HG02642 (cell line): ENCODE data around the gene NPB.

Source experiments
- ATAC-seq: cut with Tn5 transposase; IDR thresholded peaks from one replicate; pipeline ENCODE4 v1.9.1; 2021; ENCODE audit warnings: mild to moderate bottlenecking; ENCODE audit not compliant: unreplicated experiment, poor library complexity

Gene NPB

GRCh38 chr17:81898029-81898866 lies 3.8 kb upstream of the NPB start:
- no peak for ATAC-seq

DNA sequence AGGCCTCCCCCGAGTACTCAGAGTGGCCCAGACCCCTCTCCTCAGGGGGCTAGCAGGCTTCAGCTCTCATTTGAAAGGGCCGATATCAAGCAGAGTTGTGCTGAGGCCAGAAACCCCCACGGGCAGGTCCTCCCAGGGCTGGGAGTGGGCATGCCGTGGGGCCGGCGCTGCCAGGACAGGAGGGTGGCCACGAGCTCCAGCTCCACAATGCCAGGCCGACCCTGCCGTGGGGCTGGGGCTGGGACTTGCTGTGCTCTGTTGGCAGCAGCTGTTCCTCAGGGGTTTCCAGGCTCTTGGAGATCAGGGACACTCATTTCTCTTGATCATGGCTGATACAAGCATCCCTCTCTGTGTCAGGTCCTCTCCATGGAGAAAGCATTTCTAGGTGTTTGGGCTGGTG lies 3.2 kb upstream of the NPB start:
- ATAC-seq = no peak

DNA sequence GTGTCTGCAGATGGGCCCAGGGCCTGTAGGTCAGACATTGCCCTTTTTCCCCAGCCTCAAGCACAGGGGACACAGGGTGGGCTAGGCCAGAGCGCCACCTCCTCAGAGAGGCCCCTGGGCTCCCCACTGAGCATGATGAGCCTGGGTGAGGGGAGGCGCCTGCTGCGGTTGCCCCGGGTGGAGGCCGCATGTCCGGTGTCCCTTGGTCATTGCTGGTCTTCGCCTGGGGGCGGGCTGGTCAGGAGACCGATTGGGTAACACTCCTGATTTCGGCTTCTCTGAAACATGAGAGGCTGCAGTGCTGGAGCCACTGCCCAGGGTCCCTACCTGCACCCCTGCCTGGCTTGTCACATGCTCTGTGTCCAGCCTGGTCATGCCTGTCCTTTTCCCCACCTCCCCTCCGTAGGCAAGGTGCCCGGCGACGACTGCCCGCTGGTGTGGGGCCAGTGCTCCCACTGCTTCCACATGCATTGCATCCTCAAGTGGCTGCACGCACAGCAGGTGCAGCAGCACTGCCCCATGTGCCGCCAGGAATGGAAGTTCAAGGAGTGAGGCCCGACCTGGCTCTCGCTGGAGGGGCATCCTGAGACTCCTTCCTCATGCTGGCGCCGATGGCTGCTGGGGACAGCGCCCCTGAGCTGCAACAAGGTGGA lies 2.4 kb upstream of the NPB start:
- no peak for ATAC-seq

GRCh38 chr17:81900181-81900820 lies 1.7 kb upstream of the NPB start:
- no peak for ATAC-seq

GRCh38 chr17:81901167-81902022 lies 643 bp upstream of the NPB start:
- no peak for ATAC-seq

DNA sequence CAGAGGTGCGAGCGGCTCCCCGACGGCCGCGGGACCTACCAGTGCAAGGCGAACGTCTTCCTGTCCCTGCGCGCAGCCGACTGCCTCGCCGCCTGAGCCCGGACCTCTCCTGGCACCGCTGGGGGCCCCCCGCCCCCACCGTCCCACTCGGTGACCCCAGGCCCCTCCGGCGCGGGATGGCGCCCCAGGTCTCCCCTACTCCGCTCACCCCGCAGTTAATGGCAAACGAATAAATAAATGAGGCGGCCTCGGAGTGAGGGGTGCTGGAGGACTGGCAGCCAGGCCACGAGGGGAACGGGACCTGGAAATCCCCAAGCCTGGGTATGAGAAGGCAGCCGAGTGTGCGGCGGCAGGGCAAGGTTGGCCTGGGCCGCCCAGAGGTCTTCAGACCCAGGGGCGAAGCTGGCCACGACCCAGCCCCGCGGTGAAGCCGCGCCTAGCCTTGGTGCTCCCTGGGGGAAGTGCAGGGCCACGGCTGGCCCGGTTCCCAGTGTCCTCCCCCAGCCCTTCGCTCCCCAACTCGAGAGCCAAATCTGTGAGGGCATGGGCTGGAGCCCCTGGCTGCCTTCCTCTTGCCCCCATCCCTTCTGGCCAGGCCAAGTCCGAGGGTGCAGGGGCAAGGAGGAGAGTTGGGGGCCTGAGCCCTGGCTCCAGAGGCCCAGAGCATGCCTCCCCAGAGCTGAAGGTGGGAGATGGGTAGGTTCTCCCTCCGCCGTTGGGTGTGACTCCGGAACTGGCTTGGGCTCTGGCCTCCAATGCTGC lies 796 bp downstream of the NPB start:
- no peak for ATAC-seq

- no peak for ATAC-seq
Measured at GRCh38 chr17:81903415-81903831, 1.4 kb downstream of the NPB start.

DNA sequence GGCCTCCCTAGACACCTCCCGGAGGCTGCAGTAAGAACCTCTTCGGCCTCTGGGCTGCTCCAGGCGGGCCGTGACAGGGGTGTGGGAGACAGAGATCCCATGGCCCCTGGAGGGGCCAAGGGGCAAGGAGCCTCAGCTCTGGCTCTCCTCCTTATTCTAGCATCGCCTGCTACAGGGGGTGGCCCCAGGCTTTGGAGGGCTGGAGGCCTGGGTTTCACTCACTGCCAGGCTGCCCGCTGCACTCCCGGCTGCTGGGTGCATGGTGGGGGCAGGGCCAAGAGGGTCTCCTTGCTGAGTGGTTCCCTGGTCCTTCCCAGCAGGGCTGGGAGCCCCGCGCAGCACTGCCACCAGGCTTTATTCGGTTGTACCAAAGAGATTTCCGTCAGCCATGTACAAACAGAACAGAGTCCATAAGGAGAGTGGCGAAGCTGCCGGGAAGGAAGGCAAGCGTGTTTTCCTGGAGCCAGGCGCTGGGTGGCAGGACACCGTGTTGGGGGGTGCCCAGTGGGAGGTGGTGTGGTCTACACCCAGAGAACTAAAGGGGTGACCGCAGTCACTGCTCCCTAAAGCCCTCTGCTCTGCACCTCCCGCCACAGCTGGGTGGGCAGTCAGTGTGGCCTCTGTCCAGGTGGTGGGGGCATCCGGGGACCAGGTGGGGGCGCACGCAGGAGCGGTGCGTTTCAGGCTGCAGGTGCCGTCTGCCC lies 2.0 kb downstream of the NPB start:
- no peak for ATAC-seq

DNA sequence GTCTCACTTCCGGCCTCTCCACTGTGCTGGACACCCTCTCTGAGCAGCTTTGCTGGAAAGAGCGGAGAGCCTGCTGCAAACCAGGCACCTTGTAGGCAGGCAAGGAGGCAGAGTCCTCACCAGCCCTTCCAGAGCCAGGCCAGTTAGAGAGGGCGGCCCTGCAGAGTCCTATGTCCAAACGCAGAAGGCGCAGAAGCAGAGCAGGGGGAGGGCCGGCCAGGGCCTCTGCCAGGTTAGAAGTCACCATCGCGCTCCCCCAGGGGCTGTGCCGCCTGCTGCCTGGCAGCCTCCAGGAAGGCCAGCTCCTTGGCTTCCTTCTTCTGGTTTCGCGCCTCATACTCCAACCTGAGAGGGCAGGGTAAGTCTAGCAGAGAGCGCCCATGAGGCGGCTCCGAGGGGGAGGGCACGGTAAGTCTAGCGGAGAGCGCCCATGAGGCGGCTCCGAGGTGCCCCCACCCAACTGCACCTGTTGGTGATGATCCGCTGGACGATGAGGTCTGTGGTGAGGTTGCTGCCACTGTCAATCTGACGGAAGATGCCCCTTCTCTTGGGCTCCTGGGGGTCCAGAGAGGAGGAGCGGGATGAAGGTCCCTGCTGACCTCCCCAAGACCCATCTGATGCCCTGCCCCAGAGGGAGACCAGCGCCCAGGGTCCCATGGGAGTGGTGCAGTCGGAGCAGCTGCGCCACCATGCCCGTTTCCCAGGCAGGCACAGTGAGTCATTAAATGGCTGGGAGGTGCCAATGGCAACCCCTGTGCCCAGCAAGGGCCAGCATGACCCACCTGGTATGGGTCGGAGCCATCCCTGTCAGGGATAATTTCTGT lies 2.8 kb downstream of the NPB start:
- no peak for ATAC-seq

DNA sequence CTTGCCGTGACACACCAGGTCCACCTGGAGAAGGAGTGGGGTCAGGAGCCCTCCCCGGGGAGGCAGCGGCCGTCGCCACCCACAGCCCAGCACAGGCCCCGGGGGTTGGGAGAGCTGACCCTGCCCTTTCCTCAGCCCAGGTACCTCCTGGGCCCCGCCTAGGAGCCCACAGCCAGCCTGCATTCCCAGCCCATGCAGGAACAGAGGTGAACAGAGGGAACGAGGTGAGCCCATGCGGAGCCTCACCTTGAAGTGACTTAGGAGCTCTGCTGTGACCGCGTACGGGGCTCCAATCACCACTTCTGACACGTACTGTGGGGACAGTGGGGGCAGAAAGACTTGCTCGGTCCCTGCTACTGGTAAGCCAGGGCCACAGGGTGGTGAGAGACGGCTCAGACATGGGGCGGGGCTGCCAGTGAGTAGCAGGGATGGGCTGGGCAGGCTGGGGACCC lies 3.4 kb downstream of the NPB start:
- ATAC-seq = no peak

DNA sequence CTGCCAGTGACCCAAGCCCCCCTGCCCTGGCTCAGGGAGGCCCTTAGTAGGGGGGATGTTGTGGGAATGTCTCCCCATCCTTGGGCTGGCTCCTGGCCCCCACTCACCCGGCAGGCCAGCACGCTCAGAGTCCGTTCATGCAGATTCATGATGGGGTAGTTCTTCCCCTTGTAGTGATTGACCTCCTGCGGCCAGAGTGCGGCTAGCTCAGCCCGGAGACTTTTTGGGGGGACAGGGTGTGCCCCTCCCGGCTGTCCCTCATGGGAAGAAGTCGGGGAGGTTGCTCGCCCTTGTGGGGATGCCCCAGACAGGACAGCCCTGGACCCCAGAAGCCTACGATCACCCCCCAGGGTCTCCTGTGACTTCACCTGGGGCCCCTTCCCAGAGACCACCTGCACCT lies 4.0 kb downstream of the NPB start:
- no peak for ATAC-seq

DNA sequence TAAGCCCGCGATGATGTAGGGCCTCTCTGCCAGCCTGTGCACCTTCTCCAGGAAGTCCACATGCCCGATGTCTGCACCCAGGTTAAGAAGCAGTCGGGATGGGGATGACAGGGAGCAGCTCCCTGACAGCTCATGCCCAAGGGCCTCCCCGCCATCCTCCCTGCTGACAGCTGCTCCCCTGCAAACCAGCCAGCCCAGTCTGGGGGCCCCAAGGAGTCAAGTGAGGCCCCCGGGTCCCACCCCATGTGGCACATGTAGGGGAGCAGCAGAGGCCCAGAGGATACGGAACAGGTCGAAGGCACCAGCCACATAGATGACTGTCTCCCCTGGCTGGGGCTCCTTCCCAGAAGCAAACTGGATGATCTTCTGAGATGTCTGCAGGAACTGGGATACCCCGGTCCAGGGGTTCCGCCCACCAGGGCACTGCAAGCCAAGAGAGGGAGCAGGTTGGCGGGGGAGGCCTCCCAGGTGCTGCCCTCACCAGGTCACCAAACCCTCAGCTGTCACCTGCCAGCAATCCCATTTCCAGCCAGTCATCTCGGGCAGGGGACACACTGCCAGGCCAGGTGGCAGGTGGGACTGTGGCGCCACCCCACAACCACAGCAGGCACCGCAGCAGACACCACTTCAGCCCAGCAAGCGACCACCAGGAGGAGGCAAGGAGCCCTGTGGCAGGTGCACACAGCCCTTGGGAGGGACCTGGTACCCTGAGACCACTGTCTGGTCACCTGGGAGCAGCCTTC lies 4.6 kb downstream of the NPB start:
- ATAC-seq = no peak

DNA sequence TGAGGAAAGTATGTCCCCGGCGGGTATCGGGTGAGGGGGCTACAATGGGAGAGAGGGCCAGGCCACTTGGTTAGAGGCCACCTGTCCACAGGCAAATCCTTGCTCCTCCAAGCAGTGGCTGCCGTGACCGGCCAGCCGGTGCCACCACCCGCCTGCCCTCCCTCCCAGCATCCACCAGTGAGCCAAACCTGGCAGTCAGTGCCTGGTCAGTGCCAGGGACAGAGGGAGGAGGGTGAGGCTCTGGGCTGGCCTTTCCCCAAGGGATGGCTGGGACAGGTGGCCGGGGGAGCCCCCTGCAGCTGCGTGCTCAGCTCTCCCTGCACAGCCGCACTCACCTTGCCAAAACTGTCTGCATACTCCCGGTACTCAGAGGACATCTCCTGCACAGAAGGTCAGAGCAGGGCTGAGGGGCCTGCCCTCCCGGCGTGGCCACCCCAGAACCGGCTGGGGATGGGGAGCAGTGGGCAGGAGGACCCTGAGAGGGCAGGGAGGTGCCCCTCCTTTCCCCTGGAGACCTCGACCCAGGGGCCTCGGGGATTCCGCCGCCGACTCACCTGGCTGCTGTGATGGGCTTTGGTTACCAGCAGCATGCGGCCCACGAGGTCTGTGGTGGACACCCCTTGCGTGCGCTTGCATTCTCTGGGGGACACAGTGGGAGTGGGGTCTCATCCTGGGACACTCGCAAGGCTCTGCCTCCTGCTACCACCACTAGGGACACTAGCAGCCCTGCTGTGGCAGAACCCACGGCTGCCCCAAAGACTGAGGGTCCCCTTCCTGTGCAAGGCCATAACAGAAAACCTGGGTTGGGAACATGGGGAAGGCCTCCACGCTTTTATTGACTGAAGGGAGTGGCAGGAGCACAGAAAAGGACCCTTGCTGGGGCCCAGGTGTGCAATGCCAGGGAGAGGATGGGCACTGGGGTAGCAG lies 5.4 kb downstream of the NPB start:
- no peak for ATAC-seq

- no peak for ATAC-seq
Measured at GRCh38 chr17:81908793-81909192, 6.8 kb downstream of the NPB start.

DNA sequence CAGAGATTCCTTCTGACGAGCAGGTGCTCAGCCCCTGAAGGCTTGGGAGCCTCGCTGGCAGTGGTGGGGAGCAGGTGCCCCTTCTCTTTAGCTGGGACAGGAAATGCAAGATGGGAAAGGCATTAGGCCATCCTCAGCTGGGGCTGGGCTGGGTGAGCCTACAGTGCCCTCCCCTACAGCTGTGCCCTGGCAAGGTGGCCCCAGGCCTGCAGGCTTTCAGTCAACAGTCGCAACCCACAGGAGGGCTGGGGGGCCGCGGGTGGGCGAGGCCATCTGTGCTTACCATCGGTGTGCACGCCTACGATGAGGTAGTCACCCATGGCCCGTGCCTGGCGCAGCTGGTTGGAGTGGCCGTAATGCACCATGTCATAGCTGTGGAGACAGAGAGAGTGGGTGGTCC lies 7.2 kb downstream of the NPB start:
- ATAC-seq = no peak

DNA sequence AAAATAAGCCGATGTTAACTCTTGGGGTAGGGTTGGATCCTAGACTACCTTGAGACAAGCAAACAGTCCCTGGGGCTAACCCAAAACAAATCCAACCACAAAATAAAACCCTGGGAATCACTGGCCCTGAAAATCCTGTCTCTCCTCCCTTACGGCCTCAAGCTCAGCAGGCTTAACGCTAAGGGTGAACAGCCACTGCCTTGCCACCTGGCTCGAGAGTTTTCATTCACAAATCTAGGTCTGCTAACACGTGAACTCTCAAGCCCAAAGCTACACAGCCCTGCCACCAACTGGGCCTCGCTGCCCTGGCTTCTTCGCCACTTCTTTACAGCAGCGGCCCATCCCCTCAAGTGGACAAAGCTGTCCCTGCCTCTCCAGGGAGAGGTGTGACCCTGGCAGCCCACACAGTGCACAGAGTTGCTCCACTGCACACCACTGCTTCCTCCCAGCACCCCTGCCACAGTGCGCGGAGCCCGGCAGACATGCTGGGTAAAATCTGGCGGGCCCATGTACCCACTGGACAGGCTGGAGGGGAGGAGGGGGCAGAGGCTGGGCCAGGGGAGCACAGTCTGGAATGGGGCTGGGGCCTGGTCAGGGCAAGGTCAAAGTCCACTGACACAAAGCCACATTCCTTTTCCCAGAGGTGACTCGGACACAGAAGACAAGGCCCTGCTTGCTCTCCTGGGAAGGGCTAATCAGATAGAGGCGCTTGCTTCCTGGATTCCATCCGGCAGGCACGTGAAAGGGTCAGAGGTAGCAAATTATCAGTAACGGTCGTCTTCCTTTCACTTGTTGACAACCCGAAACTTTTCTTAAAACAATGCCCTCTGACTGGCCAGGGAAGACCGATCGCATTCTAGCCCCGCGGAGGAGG lies 8.2 kb downstream of the NPB start:
- no peak for ATAC-seq
